IMR-90 (cell line): ENCODE data around the gene MEGF10.

Experiments
- CEBPB ChIP-seq: IDR thresholded peaks from 2 replicates; pipeline ENCODE4 v1.6.1; 2012; ENCODE audit warnings: low read depth, low read length, improper control_type of control experiment
- MAZ ChIP-seq: IDR thresholded peaks from 2 replicates; pipeline ENCODE4 v1.6.1; 2012; ENCODE audit warnings: low read depth, mild to moderate bottlenecking, low read length, improper control_type of control experiment, moderate library complexity, borderline replicate concordance
- NFE2L2 ChIP-seq: fragments of 150-350 bp; IDR thresholded peaks from 2 replicates; pipeline ENCODE4 v1.6.1; 2016; ENCODE audit warnings: low read depth, mild to moderate bottlenecking, low read length
- POLR2A ChIP-seq: IDR thresholded peaks from 2 replicates; pipeline ENCODE4 v1.6.1; 2012; ENCODE audit warnings: mild to moderate bottlenecking, low read depth, low read length
- RAD21 ChIP-seq: IDR thresholded peaks from 2 replicates; pipeline ENCODE4 v1.6.1; 2012; ENCODE audit warnings: low read length, improper control_type of control experiment
- RCOR1 ChIP-seq: IDR thresholded peaks from 2 replicates; pipeline ENCODE4 v1.6.1; 2012; ENCODE audit warnings: mild to moderate bottlenecking, low read length, improper control_type of control experiment; ENCODE audit not compliant: insufficient replicate concordance
- TF ChIP-seq, protein P1 (sequence below): conservative IDR thresholded peaks from 2 replicates; pipeline ENCODE4 v1.5.1; 2012; ENCODE audit warnings: mild to moderate bottlenecking, low read depth, low read length, improper control_type of control experiment
- TF ChIP-seq, protein P2 (sequence below): fragments of 150-350 bp; IDR thresholded peaks from 2 replicates; pipeline ENCODE4 v1.6.1; 2017; ENCODE audit warnings: mild to moderate bottlenecking, antibody characterized with exemption, low read length, low read depth

- TF ChIP-seq, protein P1, sequence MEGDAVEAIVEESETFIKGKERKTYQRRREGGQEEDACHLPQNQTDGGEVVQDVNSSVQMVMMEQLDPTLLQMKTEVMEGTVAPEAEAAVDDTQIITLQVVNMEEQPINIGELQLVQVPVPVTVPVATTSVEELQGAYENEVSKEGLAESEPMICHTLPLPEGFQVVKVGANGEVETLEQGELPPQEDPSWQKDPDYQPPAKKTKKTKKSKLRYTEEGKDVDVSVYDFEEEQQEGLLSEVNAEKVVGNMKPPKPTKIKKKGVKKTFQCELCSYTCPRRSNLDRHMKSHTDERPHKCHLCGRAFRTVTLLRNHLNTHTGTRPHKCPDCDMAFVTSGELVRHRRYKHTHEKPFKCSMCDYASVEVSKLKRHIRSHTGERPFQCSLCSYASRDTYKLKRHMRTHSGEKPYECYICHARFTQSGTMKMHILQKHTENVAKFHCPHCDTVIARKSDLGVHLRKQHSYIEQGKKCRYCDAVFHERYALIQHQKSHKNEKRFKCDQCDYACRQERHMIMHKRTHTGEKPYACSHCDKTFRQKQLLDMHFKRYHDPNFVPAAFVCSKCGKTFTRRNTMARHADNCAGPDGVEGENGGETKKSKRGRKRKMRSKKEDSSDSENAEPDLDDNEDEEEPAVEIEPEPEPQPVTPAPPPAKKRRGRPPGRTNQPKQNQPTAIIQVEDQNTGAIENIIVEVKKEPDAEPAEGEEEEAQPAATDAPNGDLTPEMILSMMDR, result no peak
- TF ChIP-seq POLR2A (no peak), MAZ (no peak), NFE2L2 (no peak), RAD21 (no peak), CEBPB (no peak), RCOR1 (no peak)
- TF ChIP-seq, protein P2, sequence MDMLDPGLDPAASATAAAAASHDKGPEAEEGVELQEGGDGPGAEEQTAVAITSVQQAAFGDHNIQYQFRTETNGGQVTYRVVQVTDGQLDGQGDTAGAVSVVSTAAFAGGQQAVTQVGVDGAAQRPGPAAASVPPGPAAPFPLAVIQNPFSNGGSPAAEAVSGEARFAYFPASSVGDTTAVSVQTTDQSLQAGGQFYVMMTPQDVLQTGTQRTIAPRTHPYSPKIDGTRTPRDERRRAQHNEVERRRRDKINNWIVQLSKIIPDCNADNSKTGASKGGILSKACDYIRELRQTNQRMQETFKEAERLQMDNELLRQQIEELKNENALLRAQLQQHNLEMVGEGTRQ, result no peak
These were observed 134.4 kb downstream of the MEGF10 start for GRCh38 chr5:127425037-127425436.
